ENCODE data around the gene CDH2.

GRCh38 chr18:28041366-28041765 lies 135.6 kb downstream of the CDH2 start:
- TF ChIP-seq CTCF (IDR thresholded peaks at IDR 0.05; ENCODE audit: poor library complexity, severe bottlenecking) (no peak), RAD21 (conservative IDR thresholded peaks at IDR 0.05) (no peak), EP300 (conservative IDR thresholded peaks at IDR 0.05; ENCODE audit: poor library complexity, severe bottlenecking) (no peak), EZH2 (IDR thresholded peaks at IDR 0.05; ENCODE audit: borderline replicate concordance, insufficient read depth, low read length, poor library complexity, severe bottlenecking) (no peak), MXI1 (conservative IDR thresholded peaks at IDR 0.05; ENCODE audit: poor library complexity, severe bottlenecking) (no peak)
